Activated naive CD4-positive, alpha-beta T cell treated with anti-CD3 and anti-CD28 coated beads, Interleukin-2, amount 50 U/mL, for 16 hours (primary cell): ENCODE measurements around the gene EGFR.

ENCODE experiments used
- DNase-seq: peaks from one replicate; pipeline ENCODE4 v3.0.0-alpha.2; 2020

Gene EGFR

GRCh38 chr7:55108401-55108800 lies 89.6 kb downstream of the EGFR start:
- no peak for DNase-seq

- no peak for DNase-seq
Observed at GRCh38 chr7:55108818-55109217, 90.0 kb downstream of the EGFR start.

- DNase-seq, result no peak
Observed at GRCh38 chr7:55109404-55110167, 90.8 kb downstream of the EGFR start.

GRCh38 chr7:55110282-55110992 lies 91.6 kb downstream of the EGFR start:
- no peak for DNase-seq

- DNase-seq, result no peak
Observed at GRCh38 chr7:55110993-55111361, 92.2 kb downstream of the EGFR start.

GRCh38 chr7:55112056-55112455 lies 93.2 kb downstream of the EGFR start:
- DNase-seq, result no peak

GRCh38 chr7:55113760-55114540 lies 95.1 kb downstream of the EGFR start:
- no peak for DNase-seq

- no peak for DNase-seq
Observed at GRCh38 chr7:55117286-55117685, 98.5 kb downstream of the EGFR start.

- no peak for DNase-seq
Observed at GRCh38 chr7:55118426-55118825, 99.6 kb downstream of the EGFR start.

- no peak for DNase-seq
Observed at GRCh38 chr7:55119571-55119970, 100.8 kb downstream of the EGFR start.

GRCh38 chr7:55120074-55120473 lies 101.3 kb downstream of the EGFR start:
- DNase-seq, result no peak

- DNase-seq, result no peak
Observed at GRCh38 chr7:55120501-55121198, 101.8 kb downstream of the EGFR start.

GRCh38 chr7:55121249-55121648 lies 102.4 kb downstream of the EGFR start:
- no peak for DNase-seq

- DNase-seq, result no peak
Observed at GRCh38 chr7:55122263-55122662, 103.4 kb downstream of the EGFR start.

GRCh38 chr7:55124989-55125875 lies 106.4 kb downstream of the EGFR start:
- DNase-seq, result no peak

- DNase-seq, result no peak
Observed at GRCh38 chr7:55127135-55127551, 108.3 kb downstream of the EGFR start.

GRCh38 chr7:55127622-55128081 lies 108.8 kb downstream of the EGFR start:
- DNase-seq, result no peak

GRCh38 chr7:55128693-55129394 lies 110.0 kb downstream of the EGFR start:
- DNase-seq, result no peak

- no peak for DNase-seq
Observed at GRCh38 chr7:55129541-55130394, 111.0 kb downstream of the EGFR start.
